Measurements from ENCODE around the gene DISP3.

GRCh38 chr1:11518791-11519628 is 40.1 kb downstream of the DISP3 start:
- TF ChIP-seq SUZ12 (IDR thresholded peaks at IDR 0.05; ENCODE audit: extremely low read depth, insufficient read depth, insufficient read length), result no peak
- TF ChIP-seq YY1 (IDR thresholded peaks at IDR 0.05; ENCODE audit: insufficient read depth, insufficient read length), result no peak
- TF ChIP-seq ZNF274 (IDR thresholded peaks at IDR 0.05; ENCODE audit: low read depth, low read length), result no peak

All from NT2/D1 (cell line).